Measurements from ENCODE around the gene ZNF491.

ZNF491 gene

DNA sequence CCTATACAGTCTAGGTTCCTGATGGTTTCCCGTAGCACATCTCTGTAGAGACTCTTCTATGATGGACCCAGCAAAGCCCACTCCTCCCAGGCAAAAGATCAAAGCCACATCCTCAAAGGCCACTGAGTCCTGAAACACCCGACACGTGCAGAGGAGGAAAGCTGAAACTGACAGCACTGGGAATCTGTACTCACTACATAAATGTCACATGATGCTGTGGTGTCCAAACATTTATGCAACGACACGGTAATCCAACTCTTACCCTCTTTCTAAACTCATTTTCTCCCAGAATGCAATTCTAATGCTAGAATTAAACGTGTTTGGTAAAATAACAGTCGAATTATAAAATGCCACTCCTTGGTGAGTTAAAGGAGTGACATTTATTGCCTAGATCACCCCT is 38.5 kb upstream of the ZNF491 start:
- Histone ChIP-seq H3K27ac (no peak overlapping the region), H3K9me3 (peaks cover 0 to 9% (median 0%) of the 10 kb centered on the region in 3 donors), H3K4me3 (no peak overlapping the region), H3K4me1 (no peaks in the 10 kb centered on the region), H3K36me3 (no peaks in the 10 kb centered on the region), H3K27me3 (no peaks in the 10 kb centered on the region)
- no peak for TF ChIP-seq CTCF (IDR thresholded peaks at IDR 0.05)
- no peak for DNase-seq
- intact Hi-C loops (cut with DNase I; ENCODE audit: low total_unique reads), result no loop called here

- H3K27me3 ChIP-seq, result no peaks in the 10 kb centered on the region
- TF ChIP-seq CTCF (IDR thresholded peaks at IDR 0.05), result no peak
- H3K36me3 ChIP-seq, result no peaks in the 10 kb centered on the region
- intact Hi-C loops (cut with DNase I; ENCODE audit: low total_unique reads), result no loop called here
- H3K4me3 ChIP-seq, result no peak overlapping the region
- no peak for DNase-seq
- no peak overlapping the region for H3K27ac ChIP-seq
- H3K4me1 ChIP-seq, result peaks cover 0 to 9% (median 8%) of the 10 kb centered on the region in 4 donors
- no peaks in the 10 kb centered on the region for H3K9me3 ChIP-seq
These were observed 35.2 kb upstream of the ZNF491 start for GRCh38 chr19:11763117-11763516.

DNA sequence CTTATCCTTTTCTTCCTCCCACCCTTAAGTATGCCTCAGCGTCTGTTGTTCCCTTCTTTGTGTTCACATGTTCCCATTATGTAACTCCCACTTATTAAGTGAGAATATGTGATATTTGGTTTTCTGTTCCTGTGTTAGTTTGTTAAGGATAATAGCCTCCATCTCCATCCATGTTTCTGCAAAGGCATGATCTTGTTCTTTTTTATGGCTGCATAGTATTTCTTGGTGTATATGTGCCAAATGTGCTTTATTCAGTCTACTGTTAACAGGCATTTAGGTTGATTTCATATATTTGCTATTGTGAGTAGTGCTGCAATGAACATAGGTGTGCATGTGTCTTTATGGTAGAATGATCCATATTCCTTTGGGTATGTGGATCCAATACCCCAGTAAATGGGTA is 34.7 kb upstream of the ZNF491 start:
- no peak for TF ChIP-seq CTCF (IDR thresholded peaks at IDR 0.05)
- Histone ChIP-seq H3K4me1 (peaks cover 0 to 14% (median 12%) of the 10 kb centered on the region in 4 donors), H3K9me3 (no peaks in the 10 kb centered on the region), H3K4me3 (no peak overlapping the region), H3K36me3 (no peaks in the 10 kb centered on the region), H3K27me3 (no peaks in the 10 kb centered on the region), H3K27ac (no peak overlapping the region)
- no peak for DNase-seq
- intact Hi-C loops (cut with DNase I; ENCODE audit: low total_unique reads), result no loop called here

- intact Hi-C loops (cut with DNase I; ENCODE audit: low total_unique reads), result loop anchor here (1.0 kb wide), 1 partner anchor 28 kb away; no protein-coding TSS in a partner anchor
- no peak for TF ChIP-seq CTCF (IDR thresholded peaks at IDR 0.05)
- peaks cover 0 to under 1% (median 0%) of the 10 kb centered on the region in 3 donors for H3K9me3 ChIP-seq
These were observed 31.4 kb upstream of the ZNF491 start, which contains the start of gene ZNF441 for GRCh38 chr19:11766597-11767591. ZNF441 (plus strand) TSS chr19:11767000; CDS start chr19:11767194, 194 bp downstream.

GRCh38 chr19:11767633-11768133 is 30.6 kb upstream of the ZNF491 start:
- Histone ChIP-seq H3K4me3 (peak overlapping the region; percentile 82 to 85), H3K36me3 (peaks cover 0 to 7% (median 0%) of the 10 kb centered on the region in 3 donors), H3K27ac (peak overlapping the region; percentile 97), H3K4me1 (peaks cover 0 to 18% (median 14%) of the 10 kb centered on the region in 4 donors), H3K27me3 (no peaks in the 10 kb centered on the region), H3K9me3 (peaks cover 0 to 8% (median 0%) of the 10 kb centered on the region in 3 donors)
- peak; percentile 45 to 66 for DNase-seq
- no peak for TF ChIP-seq CTCF (IDR thresholded peaks at IDR 0.05)
- intact Hi-C loops (cut with DNase I; ENCODE audit: low total_unique reads), result no loop called here

More at GRCh38 chr19:11766597-11767591, 31.4 kb upstream of the ZNF491 start, which contains the start of gene ZNF441:
- Histone ChIP-seq H3K36me3 (no peaks in the 10 kb centered on the region), H3K27me3 (no peaks in the 10 kb centered on the region), H3K27ac (peak within 1 kb of the TSS; percentile 97), H3K4me3 (peak within 1 kb of the TSS; percentile 82 to 85), H3K4me1 (peaks cover 0 to 18% (median 14%) of the 10 kb centered on the region in 4 donors)
- DNase-seq, result peak; percentile 99

All from tibial artery (tissue), 4 donors.